Stimulated activated CD4-positive, alpha-beta T cell treated with anti-CD3 and anti-CD28 coated beads, Interleukin-15, amount 100 ng/mL, for 48 hours (primary cell): Measurements from ENCODE around the gene ASNSD1.
A peak's percentile ranks its signal among the peaks of the same experiment; 100 is the strongest.
"Not testable (repeated sequence)": the region's sequence is repeated elsewhere in the genome, so short reads cannot be mapped to it uniquely, and the experiment has no call there.

ENCODE experiments used
- DNase-seq, 2 donors: peaks; one replicate each; pipeline ENCODE4 v3.0.0-alpha.2; 2020; ENCODE audit warnings: low read depth in 2 of 2

Gene ASNSD1

DNA sequence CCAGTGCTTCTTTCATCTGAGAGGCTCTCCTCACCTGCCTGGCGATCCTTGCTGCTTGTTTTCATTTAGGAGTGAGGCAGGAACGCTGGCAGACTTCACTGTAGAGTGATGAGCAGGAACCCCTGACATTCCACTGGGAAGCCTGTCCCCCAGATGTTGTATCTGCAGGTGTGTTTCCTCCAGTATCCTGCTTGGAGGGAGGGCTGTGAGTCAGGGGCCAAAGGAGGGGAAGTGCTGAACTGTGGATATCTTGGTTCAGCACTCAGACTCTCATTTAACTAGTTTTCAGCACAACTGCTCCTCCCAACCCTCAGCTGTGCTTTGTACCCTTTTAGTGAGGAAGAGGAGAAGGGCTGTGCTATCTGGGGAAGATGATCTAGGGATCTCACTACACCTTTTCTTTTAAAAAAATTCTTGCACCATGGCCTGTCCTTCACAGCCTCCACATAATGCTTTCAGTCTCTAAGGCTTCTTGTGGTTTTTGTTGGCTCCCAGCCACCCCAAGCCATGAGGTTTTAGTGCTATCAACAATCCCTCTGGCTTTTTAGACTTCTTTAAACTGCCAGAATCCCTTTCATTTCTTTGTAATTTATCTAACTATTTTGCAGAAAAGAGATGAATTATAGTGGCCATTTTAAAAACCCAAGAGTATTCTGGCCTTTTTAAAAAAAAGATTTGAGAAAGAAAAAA is 24.4 kb downstream of the ASNSD1 start:
- DNase-seq: no peak

GRCh38 chr2:189687796-189688195 is 26.5 kb downstream of the ASNSD1 start:
- DNase-seq: not testable (repeated sequence)

DNA sequence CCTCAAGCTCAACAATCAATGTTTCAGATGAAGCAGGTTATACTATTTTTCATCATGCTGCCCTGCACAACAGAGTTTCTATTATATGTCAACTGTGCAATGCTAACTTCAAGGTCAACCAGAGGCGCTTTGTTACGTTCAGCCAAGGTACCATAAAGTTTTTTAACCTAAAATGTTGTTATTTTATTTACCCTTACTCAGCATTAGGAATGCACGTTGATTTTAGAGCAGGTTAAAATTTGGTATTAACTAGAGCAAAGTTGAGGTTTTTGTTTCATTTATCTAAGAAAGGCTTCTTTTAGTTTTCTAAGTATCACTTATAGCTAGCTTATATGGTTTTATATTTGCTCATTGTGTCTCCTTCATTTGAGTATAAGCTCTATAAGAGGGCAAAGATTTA is 35.0 kb downstream of the ASNSD1 start:
- DNase-seq: no peak

- peak in 1 of 2 donors; percentile 19 for DNase-seq
Measured at GRCh38 chr2:189698020-189698887, 37.0 kb downstream of the ASNSD1 start.

DNA sequence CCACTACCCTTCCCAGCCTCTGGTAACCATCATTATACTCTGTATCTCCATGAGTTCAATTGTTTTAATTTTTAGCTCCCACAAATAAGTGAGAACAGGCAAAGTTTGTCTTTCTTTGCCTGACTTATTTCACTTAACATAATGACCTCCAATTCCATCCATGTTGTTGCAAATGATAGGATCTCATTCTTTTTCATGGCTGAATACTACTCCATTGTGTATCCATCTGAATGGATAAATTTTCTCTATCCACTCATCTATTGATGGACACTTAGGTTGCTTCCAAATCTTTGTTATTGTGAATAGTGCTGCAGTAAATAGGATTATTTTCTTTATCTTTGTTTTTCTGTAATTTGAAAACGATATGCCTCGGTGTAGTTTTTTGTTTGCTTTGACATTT is 39.4 kb downstream of the ASNSD1 start:
- DNase-seq: no peak

GRCh38 chr2:189702071-189702470 is 40.8 kb downstream of the ASNSD1 start:
- no peak for DNase-seq

- no peak for DNase-seq
Measured at GRCh38 chr2:189709501-189710221, 48.4 kb downstream of the ASNSD1 start.

DNA sequence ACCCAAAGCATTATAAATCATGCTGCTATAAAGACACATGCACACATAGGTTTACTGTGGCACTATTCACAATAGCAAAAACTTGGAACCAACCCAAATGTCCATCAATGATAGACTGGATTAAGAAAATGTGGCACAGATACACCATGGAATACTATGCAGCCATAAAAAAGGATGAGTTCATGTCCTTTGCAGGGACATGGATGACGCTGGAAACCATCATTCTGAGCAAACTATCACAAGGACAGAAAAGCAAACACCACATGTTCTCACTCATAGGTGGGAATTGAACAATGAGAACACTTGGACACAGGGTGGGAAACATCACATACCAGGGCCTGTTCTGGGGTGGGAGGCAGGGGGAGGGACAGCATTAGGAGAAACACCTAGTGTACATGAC is 56.3 kb downstream of the ASNSD1 start:
- not testable (repeated sequence) for DNase-seq

DNA sequence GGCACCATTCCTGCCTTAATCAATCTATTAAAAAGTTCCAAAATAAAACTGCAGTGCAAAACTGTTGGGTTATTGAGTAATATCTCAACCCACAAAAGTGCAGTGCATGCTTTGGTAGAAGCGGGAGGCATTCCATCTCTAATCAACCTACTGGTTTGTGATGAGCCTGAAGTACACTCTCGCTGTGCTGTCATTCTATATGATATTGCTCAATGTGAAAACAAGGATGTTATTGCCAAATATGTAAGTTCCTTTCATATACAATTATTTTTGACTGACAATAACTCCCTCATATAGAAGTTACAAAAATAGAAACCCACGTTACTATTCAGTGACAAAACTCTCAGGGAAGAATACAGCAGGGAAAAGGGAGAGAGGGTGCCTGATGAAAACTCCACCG is 58.3 kb downstream of the ASNSD1 start:
- no peak for DNase-seq
